ENCODE measurements around the gene FAM3B. TPM values are rescaled to one million over a fixed set of nuclear protein-coding genes. Genes with fewer than 3 reads are reported as not detected.
"Not testable (repeated sequence)": the region's sequence is repeated elsewhere in the genome, so short reads cannot be mapped to it uniquely, and the experiment has no call there.

The FAM3B gene
- total and polyA plus RNA-seq, 7 donors, result 0.10 to 0.26 (median 0.19) TPM; not detected in 3

- no peak for ATAC-seq
- intact Hi-C loops (cut with DNase I), result no loop called here
- H3K4me1 ChIP-seq, result no peaks in the 10 kb centered on the region
- TF ChIP-seq, protein P1, sequence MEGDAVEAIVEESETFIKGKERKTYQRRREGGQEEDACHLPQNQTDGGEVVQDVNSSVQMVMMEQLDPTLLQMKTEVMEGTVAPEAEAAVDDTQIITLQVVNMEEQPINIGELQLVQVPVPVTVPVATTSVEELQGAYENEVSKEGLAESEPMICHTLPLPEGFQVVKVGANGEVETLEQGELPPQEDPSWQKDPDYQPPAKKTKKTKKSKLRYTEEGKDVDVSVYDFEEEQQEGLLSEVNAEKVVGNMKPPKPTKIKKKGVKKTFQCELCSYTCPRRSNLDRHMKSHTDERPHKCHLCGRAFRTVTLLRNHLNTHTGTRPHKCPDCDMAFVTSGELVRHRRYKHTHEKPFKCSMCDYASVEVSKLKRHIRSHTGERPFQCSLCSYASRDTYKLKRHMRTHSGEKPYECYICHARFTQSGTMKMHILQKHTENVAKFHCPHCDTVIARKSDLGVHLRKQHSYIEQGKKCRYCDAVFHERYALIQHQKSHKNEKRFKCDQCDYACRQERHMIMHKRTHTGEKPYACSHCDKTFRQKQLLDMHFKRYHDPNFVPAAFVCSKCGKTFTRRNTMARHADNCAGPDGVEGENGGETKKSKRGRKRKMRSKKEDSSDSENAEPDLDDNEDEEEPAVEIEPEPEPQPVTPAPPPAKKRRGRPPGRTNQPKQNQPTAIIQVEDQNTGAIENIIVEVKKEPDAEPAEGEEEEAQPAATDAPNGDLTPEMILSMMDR (IDR thresholded peaks at IDR 0.05), result no peak
- H3K4me3 ChIP-seq, result no peak overlapping the region
- WGBS, 3 donors, result 68 to 76% (median 75%) methylated on average over 1 of the region's 1 CpG
- H3K27ac ChIP-seq, result no peak overlapping the region
- DNase-seq, result no peak
- peaks cover 0 to 2% (median 0%) of the 10 kb centered on the region in 3 donors for H3K27me3 ChIP-seq (ENCODE audit: insufficient read depth in 3 of 3, low read length in 2 of 3)
- H3K36me3 ChIP-seq (ENCODE audit: insufficient read depth in 1 of 2, low read depth in 1 of 2), result no peaks in the 10 kb centered on the region
- peaks cover 14% of the 10 kb centered on the region for H3K9me3 ChIP-seq
Observed at GRCh38 chr21:41302976-41303375, 13.6 kb upstream of the FAM3B start.

DNA sequence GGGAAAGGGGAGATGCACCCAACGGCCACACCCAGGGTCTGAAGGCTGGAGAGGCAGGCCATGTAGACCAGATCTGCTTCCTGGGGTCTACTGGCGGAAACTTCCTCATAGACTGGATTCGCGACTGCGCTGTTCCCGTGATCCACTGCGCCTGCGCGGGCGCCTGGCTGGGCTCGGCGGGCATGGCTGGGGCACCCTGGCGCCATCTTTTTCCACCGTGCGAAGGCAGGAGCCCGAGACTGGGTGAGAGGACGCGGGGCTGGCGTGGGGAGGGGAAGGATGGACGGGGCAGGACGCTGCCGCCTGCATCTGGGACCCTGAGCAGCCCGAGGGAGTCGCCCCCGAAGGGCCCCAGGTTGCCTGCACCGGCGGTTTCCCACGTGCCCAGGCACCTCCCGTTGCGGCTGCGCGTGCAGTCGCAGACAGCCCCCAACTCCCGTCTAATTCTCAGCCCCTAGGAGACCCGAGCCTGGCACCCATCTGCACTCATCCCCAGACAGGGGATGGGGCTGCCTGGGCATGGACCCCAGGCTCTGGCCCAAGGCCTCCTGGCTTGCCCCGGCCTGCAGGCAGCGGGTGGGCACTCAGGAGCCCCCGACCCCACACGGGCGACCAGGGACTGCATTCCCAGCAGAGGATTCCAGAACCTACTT lies 12.4 kb upstream of the FAM3B start:
- peaks cover 0 to 2% (median 0%) of the 10 kb centered on the region in 3 donors for H3K27me3 ChIP-seq (ENCODE audit: insufficient read depth in 3 of 3, low read length in 2 of 3)
- TF ChIP-seq, protein P1 (IDR thresholded peaks at IDR 0.05), result no peak
- peaks cover 14% of the 10 kb centered on the region for H3K9me3 ChIP-seq
- H3K36me3 ChIP-seq (ENCODE audit: insufficient read depth in 1 of 2, low read depth in 1 of 2), result no peaks in the 10 kb centered on the region
- no peaks in the 10 kb centered on the region for H3K4me1 ChIP-seq
- ATAC-seq, result no peak
- DNase-seq, result no peak
- intact Hi-C loops (cut with DNase I), result no loop called here
- WGBS, 3 donors, result 94 to 95% (median 95%) methylated on average over 36 to 40 of the region's 40 CpGs
- H3K4me3 ChIP-seq, result no peak overlapping the region
- no peak overlapping the region for H3K27ac ChIP-seq

- intact Hi-C loops (cut with DNase I), result no loop called here
- peaks cover 0 to 2% (median 0%) of the 10 kb centered on the region in 3 donors for H3K27me3 ChIP-seq (ENCODE audit: insufficient read depth in 3 of 3, low read length in 2 of 3)
- no peaks in the 10 kb centered on the region for H3K4me1 ChIP-seq
- H3K4me3 ChIP-seq, result no peak overlapping the region
- no peak for DNase-seq
- H3K27ac ChIP-seq, result no peak overlapping the region
- TF ChIP-seq, protein P1 (IDR thresholded peaks at IDR 0.05), result no peak
- no peak for ATAC-seq
- H3K36me3 ChIP-seq (ENCODE audit: insufficient read depth in 1 of 2, low read depth in 1 of 2), result no peaks in the 10 kb centered on the region
- H3K9me3 ChIP-seq, result peaks cover 6% of the 10 kb centered on the region
Observed at GRCh38 chr21:41307219-41307618, 9.4 kb upstream of the FAM3B start.

- H3K27ac ChIP-seq; intact Hi-C loops (cut with DNase I); ATAC-seq; DNase-seq; H3K36me3 ChIP-seq (ENCODE audit: insufficient read depth in 1 of 2, low read depth in 1 of 2); H3K4me1 ChIP-seq; H3K9me3 ChIP-seq; H3K4me3 ChIP-seq: not testable (repeated sequence)
- 93 to 96% (median 95%) methylated on average over 4 to 5 of the region's 8 CpGs for WGBS, 3 donors
- peaks cover 0 to 32% (median 6%) of the 10 kb centered on the region in 3 donors for H3K27me3 ChIP-seq (ENCODE audit: insufficient read depth in 3 of 3, low read length in 2 of 3)
Observed at GRCh38 chr21:41313285-41314164, 3.1 kb upstream of the FAM3B start.

- ATAC-seq (no peak), DNase-seq (no peak)
- Histone ChIP-seq H3K27ac (no peak overlapping the region), H3K4me3 (no peak overlapping the region), H3K36me3 (ENCODE audit: insufficient read depth in 1 of 2, low read depth in 1 of 2) (no peaks in the 10 kb centered on the region), H3K9me3 (no peaks in the 10 kb centered on the region), H3K27me3 (ENCODE audit: insufficient read depth in 3 of 3, low read length in 2 of 3) (peaks cover 0 to 38% (median 11%) of the 10 kb centered on the region in 3 donors), H3K4me1 (no peaks in the 10 kb centered on the region)
- TF ChIP-seq, protein P1 (IDR thresholded peaks at IDR 0.05), result no peak
- intact Hi-C loops (cut with DNase I), result no loop called here
- 86 to 93% (median 89%) methylated on average over 6 of the region's 6 CpGs for WGBS, 3 donors
Observed at GRCh38 chr21:41315726-41316125, 875 bp upstream of the FAM3B start.

All from psoas muscle (tissue), 8 donors.